ENCODE data around the gene CAMTA1.
"Not testable (repeated sequence)": the region's sequence is repeated elsewhere in the genome, so short reads cannot be mapped to it uniquely, and the experiment has no call there.

The CAMTA1 gene

GRCh38 chr1:7407980-7408770 is 622.9 kb downstream of the CAMTA1 start:
- DNase-seq (ENCODE audit: low spot score) = no peak

GRCh38 chr1:7408771-7409150 is 623.5 kb downstream of the CAMTA1 start:
- no peak for DNase-seq (ENCODE audit: low spot score)

GRCh38 chr1:7409278-7409677 is 624.0 kb downstream of the CAMTA1 start:
- no peak for DNase-seq (ENCODE audit: low spot score)

GRCh38 chr1:7410156-7410555 is 624.9 kb downstream of the CAMTA1 start:
- DNase-seq (ENCODE audit: low spot score) = no peak

GRCh38 chr1:7417618-7418017 is 632.4 kb downstream of the CAMTA1 start:
- DNase-seq (ENCODE audit: low spot score) = not testable (repeated sequence)

GRCh38 chr1:7418442-7419080 is 633.3 kb downstream of the CAMTA1 start:
- DNase-seq (ENCODE audit: low spot score) = no peak

GRCh38 chr1:7420098-7420445 is 634.8 kb downstream of the CAMTA1 start:
- no peak for DNase-seq (ENCODE audit: low spot score)

GRCh38 chr1:7420470-7421100 is 635.3 kb downstream of the CAMTA1 start:
- no peak for DNase-seq (ENCODE audit: low spot score)

GRCh38 chr1:7421471-7422075 is 636.3 kb downstream of the CAMTA1 start:
- DNase-seq (ENCODE audit: low spot score) = no peak

- DNase-seq (ENCODE audit: low spot score) = no peak
Observed at GRCh38 chr1:7422081-7422480, 636.8 kb downstream of the CAMTA1 start.

GRCh38 chr1:7422561-7422960 is 637.3 kb downstream of the CAMTA1 start:
- no peak for DNase-seq (ENCODE audit: low spot score)

- DNase-seq (ENCODE audit: low spot score) = no peak
Observed at GRCh38 chr1:7422966-7423365, 637.7 kb downstream of the CAMTA1 start.

- DNase-seq (ENCODE audit: low spot score) = no peak
Observed at GRCh38 chr1:7424352-7424890, 639.2 kb downstream of the CAMTA1 start.

GRCh38 chr1:7425229-7425628 is 640.0 kb downstream of the CAMTA1 start:
- no peak for DNase-seq (ENCODE audit: low spot score)

GRCh38 chr1:7425771-7426170 is 640.5 kb downstream of the CAMTA1 start:
- no peak for DNase-seq (ENCODE audit: low spot score)

- no peak for DNase-seq (ENCODE audit: low spot score)
Observed at GRCh38 chr1:7426780-7427604, 641.7 kb downstream of the CAMTA1 start.

- DNase-seq (ENCODE audit: low spot score) = no peak
Observed at GRCh38 chr1:7427605-7428300, 642.5 kb downstream of the CAMTA1 start.

GRCh38 chr1:7429290-7429689 is 644.0 kb downstream of the CAMTA1 start:
- no peak for DNase-seq (ENCODE audit: low spot score)

GRCh38 chr1:7430047-7430608 is 644.9 kb downstream of the CAMTA1 start:
- DNase-seq (ENCODE audit: low spot score) = no peak

- no peak for DNase-seq (ENCODE audit: low spot score)
Observed at GRCh38 chr1:7430691-7431090, 645.4 kb downstream of the CAMTA1 start.

All from COLO829 (cell line).